ENCODE data around the gene SLU7.

GRCh38 chr5:160375166-160375565 lies 43.7 kb downstream of the SLU7 start:
- no peak for TF ChIP-seq POLR2AphosphoS5 (IDR thresholded peaks at IDR 0.05)
- TF ChIP-seq MXI1 (conservative IDR thresholded peaks at IDR 0.05; ENCODE audit: poor library complexity, severe bottlenecking) = no peak
- TF ChIP-seq RAD21 (conservative IDR thresholded peaks at IDR 0.05) = no peak
